Measurements from ENCODE around the gene PAX3. TPM values are rescaled to one million over a fixed set of nuclear protein-coding genes. Genes with fewer than 3 reads are reported as not detected.

The PAX3 gene
- total and polyA plus RNA-seq, 4 donors: not detected

GRCh38 chr2:222332116-222332515 is 33.3 kb upstream of the PAX3 start:
- 31 to 68% methylated on average over 4 of the region's 4 CpGs for WGBS, 2 donors
- peaks cover 0 to 8% (median 2%) of the 10 kb centered on the region in 4 donors for H3K9me3 ChIP-seq (ENCODE audit: control insufficient read depth in 4 of 4, insufficient read depth in 3 of 4, low read length in 3 of 4)
- no peaks in the 10 kb centered on the region for H3K36me3 ChIP-seq (ENCODE audit: control insufficient read depth in 4 of 4, insufficient read depth in 4 of 4, low read length in 4 of 4)
- no peak for TF ChIP-seq CTCF (IDR thresholded peaks at IDR 0.05; ENCODE audit: control extremely low read depth, extremely low read depth)
- no peak for ATAC-seq (ENCODE audit: insufficient read depth, low FRiP score)
- no peaks in the 10 kb centered on the region for H3K4me1 ChIP-seq (ENCODE audit: control insufficient read depth in 5 of 5, insufficient read depth in 5 of 5, low read length in 5 of 5)
- H3K4me3 ChIP-seq: no peak overlapping the region
- no peaks in the 10 kb centered on the region for H3K27me3 ChIP-seq (ENCODE audit: control insufficient read depth in 3 of 3, insufficient read depth in 3 of 3, low read length in 2 of 3)
- no peak overlapping the region for H3K9ac ChIP-seq (ENCODE audit: insufficient read depth in 1 of 2, low read length in 2 of 2)
- H3K27ac ChIP-seq (ENCODE audit: low read depth in 1 of 2, low read length in 1 of 2): no peak overlapping the region
- no peak for DNase-seq

- Histone ChIP-seq H3K9ac (ENCODE audit: insufficient read depth in 1 of 2, low read length in 2 of 2) (no peak overlapping the region), H3K4me3 (no peak overlapping the region), H3K9me3 (ENCODE audit: control insufficient read depth in 4 of 4, insufficient read depth in 3 of 4, low read length in 3 of 4) (peaks cover 0 to 8% (median 2%) of the 10 kb centered on the region in 4 donors), H3K27me3 (ENCODE audit: control insufficient read depth in 3 of 3, insufficient read depth in 3 of 3, low read length in 2 of 3) (no peaks in the 10 kb centered on the region), H3K4me1 (ENCODE audit: control insufficient read depth in 5 of 5, insufficient read depth in 5 of 5, low read length in 5 of 5) (no peaks in the 10 kb centered on the region), H3K36me3 (ENCODE audit: control insufficient read depth in 4 of 4, insufficient read depth in 4 of 4, low read length in 4 of 4) (no peaks in the 10 kb centered on the region), H3K27ac (ENCODE audit: low read depth in 1 of 2, low read length in 1 of 2) (no peak overlapping the region)
- no peak for DNase-seq
- ATAC-seq (ENCODE audit: insufficient read depth, low FRiP score): no peak
- 93 to 94% methylated on average over 4 of the region's 4 CpGs for WGBS, 2 donors
- no peak for TF ChIP-seq CTCF (IDR thresholded peaks at IDR 0.05; ENCODE audit: control extremely low read depth, extremely low read depth)
Observed at GRCh38 chr2:222330910-222331309, 32.1 kb upstream of the PAX3 start.

- Histone ChIP-seq H3K27me3 (ENCODE audit: control insufficient read depth in 3 of 3, insufficient read depth in 3 of 3, low read length in 2 of 3) (peaks cover 2 to 18% (median 9%) of the 10 kb centered on the region in 3 donors), H3K4me3 (no peak overlapping the region), H3K36me3 (ENCODE audit: control insufficient read depth in 4 of 4, insufficient read depth in 4 of 4, low read length in 4 of 4) (no peaks in the 10 kb centered on the region), H3K9ac (ENCODE audit: insufficient read depth in 1 of 2, low read length in 2 of 2) (no peak overlapping the region), H3K4me1 (ENCODE audit: control insufficient read depth in 5 of 5, insufficient read depth in 5 of 5, low read length in 5 of 5) (peaks cover 0 to 27% (median 4%) of the 10 kb centered on the region in 5 donors), H3K27ac (ENCODE audit: low read depth in 1 of 2, low read length in 1 of 2) (no peak overlapping the region), H3K9me3 (ENCODE audit: control insufficient read depth in 4 of 4, insufficient read depth in 3 of 4, low read length in 3 of 4) (no peaks in the 10 kb centered on the region)
- no peak for DNase-seq
- no peak for ATAC-seq (ENCODE audit: insufficient read depth, low FRiP score)
- TF ChIP-seq CTCF (IDR thresholded peaks at IDR 0.05; ENCODE audit: control extremely low read depth, extremely low read depth): no peak
Observed at GRCh38 chr2:222322236-222322635, 23.4 kb upstream of the PAX3 start.
